Progenitor cell of endocrine pancreas (in vitro differentiated cells): ENCODE results near the gene GRID2. TPM values are rescaled to one million over a fixed set of nuclear protein-coding genes. Genes with fewer than 3 reads are reported as not detected.

Experiments used
- DNase-seq: peaks from one replicate; pipeline ENCODE4 v3.0.0; 2021; ENCODE audit warnings: low spot score; ENCODE audit not compliant: unreplicated experiment
- H3K27ac Mint-ChIP-seq: 2 replicates; pipeline ENCODE4 v1.8.0; 2021; ENCODE audit warnings: mild to moderate bottlenecking, moderate library complexity, mixed read lengths
- H3K27me3 Mint-ChIP-seq: 2 replicates; pipeline ENCODE4 v1.8.0; 2021; ENCODE audit warnings: mixed read lengths
- H3K36me3 Mint-ChIP-seq: 2 replicates; pipeline ENCODE4 v1.8.0; 2022; ENCODE audit warnings: mixed read lengths; ENCODE audit not compliant: insufficient read depth
- H3K4me1 Mint-ChIP-seq: 2 replicates; pipeline ENCODE4 v1.8.0; 2021; ENCODE audit warnings: low read depth, mixed read lengths
- H3K4me3 Mint-ChIP-seq: 2 replicates; pipeline ENCODE4 v1.8.0; 2021; ENCODE audit warnings: low read depth, mild to moderate bottlenecking, moderate library complexity, mixed read lengths
- H3K9me3 Mint-ChIP-seq: 2 replicates; pipeline ENCODE4 v1.8.0; 2021; ENCODE audit warnings: low read depth, mixed read lengths
- total RNA-seq: library from RNA; stranded (reverse); gene quantifications from 2 replicates; pipeline ENCODE4 v1.2.1, GENCODE V29; 2021
- TF ChIP-seq, protein P1 (sequence below): fragments of 200-600 bp; sonication (generic); IDR thresholded peaks from one replicate; pipeline ENCODE4 v1.5.0; 2021; ENCODE audit warnings: antibody characterized with exemption, mild to moderate bottlenecking; ENCODE audit not compliant: unreplicated experiment

The GRID2 gene
- total RNA-seq, 1 donor from 2014 or later, result 0.69 TPM

DNA sequence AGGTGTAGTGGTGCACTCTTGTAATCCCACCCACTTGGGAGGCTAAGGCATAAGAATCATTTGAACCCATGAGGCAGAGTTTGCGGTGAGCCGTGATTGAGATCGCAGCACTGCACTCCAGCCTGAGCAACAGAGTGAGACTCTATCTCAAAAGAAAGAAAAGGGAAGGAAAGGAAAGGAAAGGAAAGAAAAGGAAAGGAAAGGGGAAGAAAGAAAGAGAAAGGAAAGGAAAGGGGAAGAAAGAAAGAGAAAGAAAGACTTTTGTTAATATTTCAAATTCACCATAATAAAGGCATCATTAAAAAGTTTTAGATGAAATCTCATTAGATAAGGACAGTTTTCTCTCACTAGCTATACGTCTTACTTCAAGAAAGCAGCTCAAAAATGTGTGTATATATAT is 864.3 kb downstream of the GRID2 start:
- TF ChIP-seq, protein P1, sequence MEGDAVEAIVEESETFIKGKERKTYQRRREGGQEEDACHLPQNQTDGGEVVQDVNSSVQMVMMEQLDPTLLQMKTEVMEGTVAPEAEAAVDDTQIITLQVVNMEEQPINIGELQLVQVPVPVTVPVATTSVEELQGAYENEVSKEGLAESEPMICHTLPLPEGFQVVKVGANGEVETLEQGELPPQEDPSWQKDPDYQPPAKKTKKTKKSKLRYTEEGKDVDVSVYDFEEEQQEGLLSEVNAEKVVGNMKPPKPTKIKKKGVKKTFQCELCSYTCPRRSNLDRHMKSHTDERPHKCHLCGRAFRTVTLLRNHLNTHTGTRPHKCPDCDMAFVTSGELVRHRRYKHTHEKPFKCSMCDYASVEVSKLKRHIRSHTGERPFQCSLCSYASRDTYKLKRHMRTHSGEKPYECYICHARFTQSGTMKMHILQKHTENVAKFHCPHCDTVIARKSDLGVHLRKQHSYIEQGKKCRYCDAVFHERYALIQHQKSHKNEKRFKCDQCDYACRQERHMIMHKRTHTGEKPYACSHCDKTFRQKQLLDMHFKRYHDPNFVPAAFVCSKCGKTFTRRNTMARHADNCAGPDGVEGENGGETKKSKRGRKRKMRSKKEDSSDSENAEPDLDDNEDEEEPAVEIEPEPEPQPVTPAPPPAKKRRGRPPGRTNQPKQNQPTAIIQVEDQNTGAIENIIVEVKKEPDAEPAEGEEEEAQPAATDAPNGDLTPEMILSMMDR, result no peak
- H3K4me1 Mint-ChIP-seq, result peaks cover 4% of the 10 kb centered on the region
- no peak for DNase-seq
- no peaks in the 10 kb centered on the region for H3K27me3 Mint-ChIP-seq
- H3K9me3 Mint-ChIP-seq, result no peaks in the 10 kb centered on the region
- no peak overlapping the region for H3K4me3 Mint-ChIP-seq
- no peak overlapping the region for H3K27ac Mint-ChIP-seq
- H3K36me3 Mint-ChIP-seq, result no peaks in the 10 kb centered on the region

DNA sequence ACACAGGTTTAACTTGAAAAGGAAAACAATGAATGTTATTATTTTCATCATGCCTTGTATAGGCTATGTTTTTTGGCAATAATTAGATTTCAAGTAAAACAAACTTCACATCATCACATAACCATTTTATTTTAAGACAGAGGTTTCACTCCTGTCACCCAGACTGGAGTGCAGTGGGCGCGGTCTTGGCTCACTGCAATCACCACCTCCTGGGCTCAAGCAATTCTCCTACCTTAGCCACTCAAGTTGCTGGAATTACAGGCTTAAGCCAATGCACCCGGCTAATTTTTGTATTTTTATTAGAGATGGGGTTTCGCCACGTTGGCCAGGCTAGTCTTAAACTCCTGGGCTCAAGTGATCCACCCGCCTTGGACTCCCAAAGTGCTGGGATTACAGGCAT is 866.2 kb downstream of the GRID2 start:
- Mint-ChIP-seq H3K4me1 (peaks cover 4% of the 10 kb centered on the region), H3K27ac (no peak overlapping the region), H3K4me3 (no peak overlapping the region), H3K27me3 (no peaks in the 10 kb centered on the region), H3K36me3 (no peaks in the 10 kb centered on the region), H3K9me3 (no peaks in the 10 kb centered on the region)
- DNase-seq, result no peak
- TF ChIP-seq, protein P1, result no peak

DNA sequence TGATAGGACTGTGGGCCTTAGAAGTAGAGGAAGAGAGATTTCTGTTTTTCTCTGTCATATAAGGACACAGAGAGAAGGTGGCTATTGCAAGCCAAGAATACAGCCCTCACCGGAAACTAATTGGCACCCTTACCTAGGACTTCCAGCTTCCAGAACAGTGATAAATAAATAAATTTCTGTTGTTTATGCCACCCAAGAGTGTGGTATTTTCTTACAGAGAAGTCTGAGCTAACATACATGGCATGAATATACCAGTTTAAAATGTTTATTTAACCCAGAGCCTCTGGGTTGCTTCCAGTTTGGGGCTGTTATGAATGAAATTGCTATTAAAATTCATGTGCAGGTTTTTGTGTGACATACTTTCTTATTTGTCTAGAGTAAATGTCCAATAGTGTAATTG is 870.8 kb downstream of the GRID2 start:
- no peak overlapping the region for H3K27ac Mint-ChIP-seq

DNA sequence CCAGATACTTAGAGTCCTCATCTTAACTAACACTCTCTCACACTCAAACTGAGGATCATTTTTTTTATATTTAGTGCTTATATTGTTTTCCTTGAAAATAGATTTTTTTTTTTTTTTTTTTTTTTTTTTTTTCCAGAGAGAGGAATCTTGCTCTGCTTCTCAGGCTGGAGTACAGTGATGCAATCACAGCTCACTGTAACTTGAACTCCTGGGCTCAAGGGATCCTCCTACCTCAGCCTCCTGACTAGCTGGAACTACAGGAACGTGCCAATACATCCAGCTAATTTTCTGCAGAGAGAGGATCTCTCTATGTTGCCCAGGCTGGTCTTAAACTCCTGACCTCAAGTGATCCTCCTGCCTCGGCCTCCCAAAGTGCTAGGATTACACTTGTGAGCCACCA is 874.5 kb downstream of the GRID2 start:
- DNase-seq, result no peak
- Mint-ChIP-seq H3K27ac (no peak overlapping the region), H3K27me3 (no peaks in the 10 kb centered on the region), H3K9me3 (no peaks in the 10 kb centered on the region), H3K4me3 (no peak overlapping the region), H3K4me1 (no peaks in the 10 kb centered on the region), H3K36me3 (no peaks in the 10 kb centered on the region)
- TF ChIP-seq, protein P1, result no peak

More for the DNA sequence above, 870.8 kb downstream of the GRID2 start:
- no peaks in the 10 kb centered on the region for H3K9me3 Mint-ChIP-seq
- H3K4me1 Mint-ChIP-seq, result no peaks in the 10 kb centered on the region
- H3K36me3 Mint-ChIP-seq, result no peaks in the 10 kb centered on the region
- DNase-seq, result no peak
- H3K4me3 Mint-ChIP-seq, result no peak overlapping the region
- H3K27me3 Mint-ChIP-seq, result no peaks in the 10 kb centered on the region
- TF ChIP-seq, protein P1, result no peak

DNA sequence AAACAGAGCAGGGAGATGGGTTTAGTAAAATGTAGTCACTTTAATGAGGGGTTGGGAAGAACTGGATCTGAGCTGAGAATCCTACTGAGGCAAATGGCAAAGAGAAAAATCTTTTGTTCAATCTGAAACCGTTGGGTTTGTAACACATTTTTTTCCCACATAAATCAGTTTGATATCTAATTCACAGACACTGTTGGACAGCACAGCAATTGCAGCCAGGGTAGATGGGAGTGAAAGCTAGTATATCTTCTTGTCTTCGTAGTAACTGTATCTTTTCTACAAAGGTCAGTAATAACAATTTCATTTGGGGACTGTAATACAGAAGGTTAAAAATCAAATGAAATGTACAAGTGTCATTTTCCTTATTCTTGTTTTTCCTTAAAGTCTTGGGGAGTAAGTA is 875.3 kb downstream of the GRID2 start:
- H3K9me3 Mint-ChIP-seq, result no peaks in the 10 kb centered on the region
- no peaks in the 10 kb centered on the region for H3K4me1 Mint-ChIP-seq
- TF ChIP-seq, protein P1, result no peak
- H3K27ac Mint-ChIP-seq, result no peak overlapping the region
- no peaks in the 10 kb centered on the region for H3K27me3 Mint-ChIP-seq
- no peak for DNase-seq
- H3K36me3 Mint-ChIP-seq, result no peaks in the 10 kb centered on the region
- H3K4me3 Mint-ChIP-seq, result no peak overlapping the region
